Caco-2 (cell line): ENCODE results near the gene GRIA4. TPM values are rescaled to one million over a fixed set of nuclear protein-coding genes. Genes with fewer than 3 reads are reported as not detected.

Experiments
- BruUV-seq: library from RNA; stranded (reverse); fragments of 400-500 nt; replicated peaks from 2 replicates; lab custom pipeline; 2021; lab: Mats Ljungman, UMichigan
- CTCF ChIA-PET: fragments of 300-600 bp; sonication (Branson Sonifier 250); formaldehyde crosslinking; loops from one replicate; lab custom pipeline; 2022; ENCODE audit warnings: antibody characterized with exemption; lab: Charles Lee
- POLR2A ChIA-PET: fragments of 300-600 bp; sonication (Branson Sonifier 250); formaldehyde crosslinking; loops from one replicate; lab custom pipeline; 2022; ENCODE audit warnings: antibody characterized with exemption; lab: Charles Lee
- DNase-seq, 2 experiments: peaks; one replicate each; pipeline versions ENCODE4 v3.0.0 to v3.0.0-alpha.2; 2020 to 2022
- H3K27me3 ChIP-seq: replicated peaks from 2 replicates; pipeline ENCODE4 v1.6.0; 2011; ENCODE audit warnings: low read length; ENCODE audit not compliant: control insufficient read depth, insufficient read depth
- H3K36me3 ChIP-seq: 2 replicates; pipeline ENCODE4 v1.5.1; 2011; ENCODE audit warnings: low read length; ENCODE audit not compliant: control insufficient read depth, insufficient read depth
- H3K4me1 ChIP-seq: fragments of 250-450 bp; sonication (Bioruptor Pico); 2 replicates; pipeline ENCODE4 v1.5.1; 2020; ENCODE audit warnings: mild to moderate bottlenecking
- H3K4me3 ChIP-seq: 2 replicates; pipeline ENCODE4 v1.5.1; 2011; ENCODE audit warnings: low read depth, mild to moderate bottlenecking, control low read depth, low read length
- H3K9me3 ChIP-seq: fragments of 250-450 bp; sonication (Bioruptor Pico); 2 replicates; pipeline ENCODE4 v1.5.1; 2020; ENCODE audit warnings: mild to moderate bottlenecking, moderate library complexity
- H3K27ac Mint-ChIP-seq: one replicate; pipeline ENCODE4 v1.8.0; 2022; ENCODE audit warnings: mixed read lengths; ENCODE audit not compliant: unreplicated experiment
- H3K27me3 Mint-ChIP-seq: one replicate; pipeline ENCODE4 v1.8.0; 2022; ENCODE audit warnings: mixed read lengths; ENCODE audit not compliant: insufficient read depth, unreplicated experiment
- H3K36me3 Mint-ChIP-seq: one replicate; pipeline ENCODE4 v1.8.0; 2022; ENCODE audit warnings: mild to moderate bottlenecking, mixed read lengths; ENCODE audit not compliant: insufficient read depth, unreplicated experiment
- H3K4me1 Mint-ChIP-seq: one replicate; pipeline ENCODE4 v1.8.0; 2022; ENCODE audit warnings: low read depth, mixed read lengths; ENCODE audit not compliant: unreplicated experiment
- H3K4me3 Mint-ChIP-seq: one replicate; pipeline ENCODE4 v1.8.0; 2022; ENCODE audit warnings: mild to moderate bottlenecking, moderate library complexity, mixed read lengths; ENCODE audit not compliant: unreplicated experiment
- H3K9me3 Mint-ChIP-seq: one replicate; pipeline ENCODE4 v1.8.0; 2022; ENCODE audit warnings: mixed read lengths; ENCODE audit not compliant: unreplicated experiment
- CTCF ChIP-seq, 2 experiments: fragments of 200-600 bp in 1 of 2; IDR thresholded peaks; 1 replicate in 1 of 2; 2 replicates in 1 of 2; pipeline versions ENCODE4 v1.5.1 to v1.8.0; 2011 to 2022; ENCODE audit warnings: antibody characterized with exemption in 1 of 2, control low read depth in 1 of 2, inconsistent platforms in 1 of 2, low read depth in 1 of 2, low read length in 1 of 2, mild to moderate bottlenecking in 1 of 2, moderate library complexity in 1 of 2; ENCODE audit not compliant: insufficient read depth in 1 of 2, severe bottlenecking in 1 of 2, unreplicated experiment in 1 of 2
- intact Hi-C: fragments of 100-400 bp; cut with micrococcal nuclease; formaldehyde crosslinking; loops from one replicate; pipeline ENCODE4 v1.10.0; 2022; ENCODE audit not compliant: unreplicated experiment
- total RNA-seq: library from RNA; stranded (reverse); gene quantifications from 2 replicates; pipeline ENCODE4 v1.2.3, GENCODE V29; 2022

Gene GRIA4
- total RNA-seq, 1 experiment from 2014 or later: not detected

- DNase-seq: no peak
- no peaks in the 10 kb centered on the region for H3K9me3 ChIP-seq
- intact Hi-C loops: no loop called here
- H3K27ac Mint-ChIP-seq: no peak overlapping the region
- no peaks in the 10 kb centered on the region for H3K9me3 Mint-ChIP-seq
- H3K27me3 ChIP-seq: no peaks in the 10 kb centered on the region
- no peaks in the 10 kb centered on the region for H3K36me3 Mint-ChIP-seq
- H3K27me3 Mint-ChIP-seq: peaks cover 2% of the 10 kb centered on the region
- H3K4me1 ChIP-seq: no peaks in the 10 kb centered on the region
- ChIA-PET CTCF (interaction anchor here (0.5 kb wide), 1 partner anchor 494 kb away, joined by 3 read pairs; no protein-coding TSS in a partner anchor), POLR2A (no interaction called here)
- H3K4me3 Mint-ChIP-seq: no peak overlapping the region
- H3K36me3 ChIP-seq: no peaks in the 10 kb centered on the region
- BruUV-seq: no TSS peak
- H3K4me1 Mint-ChIP-seq: no peaks in the 10 kb centered on the region
- TF ChIP-seq CTCF (IDR thresholded peaks at IDR 0.05; ENCODE audit: insufficient read depth in 1 of 2, low read depth in 1 of 2, low read length in 1 of 2, severe bottlenecking in 1 of 2, unreplicated experiment in 1 of 2): no peak
- no peak overlapping the region for H3K4me3 ChIP-seq
Observed at GRCh38 chr11:105740164-105740903, 130.5 kb downstream of the GRIA4 start.

GRCh38 chr11:105741488-105742020 is 131.7 kb downstream of the GRIA4 start:
- Histone ChIP-seq H3K9me3 (no peaks in the 10 kb centered on the region), H3K4me1 (no peaks in the 10 kb centered on the region), H3K4me3 (no peak overlapping the region), H3K36me3 (no peaks in the 10 kb centered on the region), H3K27me3 (no peaks in the 10 kb centered on the region)
- H3K27me3 Mint-ChIP-seq: peaks cover 2% of the 10 kb centered on the region
- H3K9me3 Mint-ChIP-seq: no peaks in the 10 kb centered on the region
- intact Hi-C loops: no loop called here
- DNase-seq: no peak
- ChIA-PET POLR2A (no interaction called here), CTCF (no interaction called here)
- no peaks in the 10 kb centered on the region for H3K36me3 Mint-ChIP-seq
- H3K4me1 Mint-ChIP-seq: no peaks in the 10 kb centered on the region
- no peak overlapping the region for H3K27ac Mint-ChIP-seq
- no TSS peak for BruUV-seq
- TF ChIP-seq CTCF (IDR thresholded peaks at IDR 0.05; ENCODE audit: insufficient read depth in 1 of 2, low read depth in 1 of 2, low read length in 1 of 2, severe bottlenecking in 1 of 2, unreplicated experiment in 1 of 2): no peak
- H3K4me3 Mint-ChIP-seq: no peak overlapping the region

GRCh38 chr11:105754260-105754659 is 144.4 kb downstream of the GRIA4 start:
- no peaks in the 10 kb centered on the region for H3K27me3 ChIP-seq
- H3K36me3 ChIP-seq: no peaks in the 10 kb centered on the region
- Mint-ChIP-seq H3K4me3 (no peak overlapping the region), H3K4me1 (no peaks in the 10 kb centered on the region), H3K27ac (no peak overlapping the region), H3K27me3 (no peaks in the 10 kb centered on the region), H3K36me3 (no peaks in the 10 kb centered on the region), H3K9me3 (no peaks in the 10 kb centered on the region)
- CTCF ChIA-PET: no interaction called here
- no peak for TF ChIP-seq CTCF (IDR thresholded peaks at IDR 0.05; ENCODE audit: insufficient read depth in 1 of 2, low read depth in 1 of 2, low read length in 1 of 2, severe bottlenecking in 1 of 2, unreplicated experiment in 1 of 2)
- DNase-seq: no peak
- no peak overlapping the region for H3K4me3 ChIP-seq
- no peaks in the 10 kb centered on the region for H3K9me3 ChIP-seq
- intact Hi-C loops: no loop called here
- no TSS peak for BruUV-seq
- no peaks in the 10 kb centered on the region for H3K4me1 ChIP-seq
- POLR2A ChIA-PET: no interaction called here
